A673 (cell line): ENCODE results near the gene STYX. TPM values are rescaled to one million over a fixed set of nuclear protein-coding genes. Genes with fewer than 3 reads are reported as not detected.

Experiments used
- BruUV-seq: library from RNA; stranded (reverse); fragments of 400-500 nt; replicated peaks from 2 replicates; lab custom pipeline; 2021; lab: Mats Ljungman, UMichigan
- CTCF ChIA-PET: fragments of 300-600 bp; sonication (Branson Sonifier 250); formaldehyde crosslinking; loops from one replicate; lab custom pipeline; 2022; ENCODE audit warnings: antibody characterized with exemption; lab: Charles Lee
- POLR2A ChIA-PET: fragments of 300-600 bp; sonication (Branson Sonifier 250); formaldehyde crosslinking; loops from one replicate; lab custom pipeline; 2022; ENCODE audit warnings: antibody characterized with exemption; ENCODE audit not compliant: low non-redundant PET; lab: Charles Lee
- DNase-seq: peaks from one replicate; pipeline ENCODE4 v3.0.0-alpha.2; 2015; ENCODE audit warnings: low spot score
- H3K27ac ChIP-seq: fragments of 200-600 bp; sonication (generic); 2 replicates; pipeline ENCODE4 v1.5.1; 2016; ENCODE audit warnings: mixed run types, low read depth, mild to moderate bottlenecking, mixed read lengths, antibody characterized with exemption, low read length; ENCODE audit not compliant: poor library complexity, severe bottlenecking
- H3K27me3 ChIP-seq: fragments of 200-600 bp; sonication (generic); replicated peaks from 2 replicates; pipeline ENCODE4 v1.6.1; 2017; ENCODE audit warnings: mixed run types, low read depth, mild to moderate bottlenecking, mixed read lengths, antibody characterized with exemption, low read length; ENCODE audit not compliant: insufficient read depth, poor library complexity
- H3K36me3 ChIP-seq: fragments of 200-600 bp; sonication (generic); 2 replicates; pipeline ENCODE4 v1.6.1; 2016; ENCODE audit warnings: mixed run types, mild to moderate bottlenecking, mixed read lengths, antibody characterized with exemption, low read length; ENCODE audit not compliant: insufficient read depth, poor library complexity, severe bottlenecking
- H3K4me1 ChIP-seq: fragments of 200-600 bp; sonication (generic); 2 replicates; pipeline ENCODE4 v1.6.1; 2017; ENCODE audit warnings: mixed run types, mild to moderate bottlenecking, mixed read lengths, antibody characterized with exemption, low read length; ENCODE audit not compliant: insufficient read depth, poor library complexity, severe bottlenecking
- H3K4me3 ChIP-seq: fragments of 200-600 bp; sonication (generic); 2 replicates; pipeline ENCODE4 v1.5.1; 2016; ENCODE audit warnings: low read depth, mixed run types, mild to moderate bottlenecking, mixed read lengths, low read length; ENCODE audit not compliant: poor library complexity, severe bottlenecking
- H3K9me3 ChIP-seq: fragments of 200-600 bp; sonication (generic); 2 replicates; pipeline ENCODE4 v1.6.1; 2016; ENCODE audit warnings: mixed run types, low read depth, mild to moderate bottlenecking, mixed read lengths, antibody characterized with exemption, low read length; ENCODE audit not compliant: poor library complexity, severe bottlenecking
- EZH2 ChIP-seq: fragments of 200-600 bp; sonication (generic); IDR thresholded peaks from 2 replicates; pipeline ENCODE4 v1.6.1; 2017; ENCODE audit warnings: borderline replicate concordance, low read depth, mild to moderate bottlenecking, mixed read lengths, antibody characterized with exemption, low read length; ENCODE audit not compliant: poor library complexity, severe bottlenecking
- intact Hi-C: fragments of 100-400 bp; cut with micrococcal nuclease; formaldehyde crosslinking; loops from one replicate; pipeline ENCODE4 v1.10.0; 2022; ENCODE audit not compliant: unreplicated experiment
- total RNA-seq: library from RNA; stranded (reverse); gene quantifications from 2 replicates; pipeline ENCODE4 v1.2.3, GENCODE V29; 2021
- TF ChIP-seq, protein P1 (sequence below): fragments of 300-800, 200-600 bp; sonication (generic); conservative IDR thresholded peaks from 2 replicates; pipeline ENCODE4 v1.5.1; 2017; ENCODE audit warnings: low read depth, mild to moderate bottlenecking, antibody characterized with exemption, low read length, moderate library complexity, mixed read lengths

STYX gene
- total RNA-seq, 1 experiment from 2014 or later = 9.4 TPM

DNA sequence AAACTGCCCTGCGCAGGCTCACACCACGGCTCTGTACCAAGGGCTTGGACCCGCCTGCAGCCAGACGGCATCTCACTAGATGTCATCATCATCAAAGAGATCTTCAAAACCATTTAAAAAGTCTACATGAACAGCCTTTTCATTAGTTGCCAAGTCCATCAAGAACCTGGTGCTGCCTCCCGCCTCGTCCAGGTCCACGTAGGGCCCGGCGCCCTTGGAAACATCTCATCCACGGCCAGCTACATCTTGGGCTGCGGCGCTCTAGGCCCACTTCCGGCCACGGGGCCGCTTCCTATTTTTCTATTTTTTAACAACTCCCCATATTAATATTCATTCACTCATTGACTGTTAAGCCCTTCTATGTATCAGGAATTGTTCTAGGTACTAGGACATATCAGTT, 68.9 kb downstream of the STYX start:
- Histone ChIP-seq H3K27ac (no peak overlapping the region), H3K9me3 (no peaks in the 10 kb centered on the region), H3K4me3 (no peak overlapping the region), H3K27me3 (no peaks in the 10 kb centered on the region), H3K36me3 (no peaks in the 10 kb centered on the region), H3K4me1 (no peaks in the 10 kb centered on the region)
- BruUV-seq = no TSS peak
- TF ChIP-seq EZH2 = no peak
- TF ChIP-seq, protein P1, sequence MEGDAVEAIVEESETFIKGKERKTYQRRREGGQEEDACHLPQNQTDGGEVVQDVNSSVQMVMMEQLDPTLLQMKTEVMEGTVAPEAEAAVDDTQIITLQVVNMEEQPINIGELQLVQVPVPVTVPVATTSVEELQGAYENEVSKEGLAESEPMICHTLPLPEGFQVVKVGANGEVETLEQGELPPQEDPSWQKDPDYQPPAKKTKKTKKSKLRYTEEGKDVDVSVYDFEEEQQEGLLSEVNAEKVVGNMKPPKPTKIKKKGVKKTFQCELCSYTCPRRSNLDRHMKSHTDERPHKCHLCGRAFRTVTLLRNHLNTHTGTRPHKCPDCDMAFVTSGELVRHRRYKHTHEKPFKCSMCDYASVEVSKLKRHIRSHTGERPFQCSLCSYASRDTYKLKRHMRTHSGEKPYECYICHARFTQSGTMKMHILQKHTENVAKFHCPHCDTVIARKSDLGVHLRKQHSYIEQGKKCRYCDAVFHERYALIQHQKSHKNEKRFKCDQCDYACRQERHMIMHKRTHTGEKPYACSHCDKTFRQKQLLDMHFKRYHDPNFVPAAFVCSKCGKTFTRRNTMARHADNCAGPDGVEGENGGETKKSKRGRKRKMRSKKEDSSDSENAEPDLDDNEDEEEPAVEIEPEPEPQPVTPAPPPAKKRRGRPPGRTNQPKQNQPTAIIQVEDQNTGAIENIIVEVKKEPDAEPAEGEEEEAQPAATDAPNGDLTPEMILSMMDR = no peak
- ChIA-PET CTCF (no interaction called here), POLR2A (no interaction called here)
- intact Hi-C loops = no loop called here
- DNase-seq = no peak

GRCh38 chr14:52801014-52801712, 71.2 kb downstream of the STYX start:
- no peaks in the 10 kb centered on the region for H3K4me1 ChIP-seq
- no peak overlapping the region for H3K4me3 ChIP-seq
- H3K27ac ChIP-seq = no peak overlapping the region
- intact Hi-C loops = no loop called here
- CTCF ChIA-PET = no interaction called here
- POLR2A ChIA-PET = no interaction called here
- TF ChIP-seq EZH2 = no peak
- TF ChIP-seq, protein P1 = no peak
- no peak for DNase-seq
- H3K36me3 ChIP-seq = no peaks in the 10 kb centered on the region
- no peaks in the 10 kb centered on the region for H3K27me3 ChIP-seq
- no peaks in the 10 kb centered on the region for H3K9me3 ChIP-seq
- BruUV-seq = no TSS peak

DNA sequence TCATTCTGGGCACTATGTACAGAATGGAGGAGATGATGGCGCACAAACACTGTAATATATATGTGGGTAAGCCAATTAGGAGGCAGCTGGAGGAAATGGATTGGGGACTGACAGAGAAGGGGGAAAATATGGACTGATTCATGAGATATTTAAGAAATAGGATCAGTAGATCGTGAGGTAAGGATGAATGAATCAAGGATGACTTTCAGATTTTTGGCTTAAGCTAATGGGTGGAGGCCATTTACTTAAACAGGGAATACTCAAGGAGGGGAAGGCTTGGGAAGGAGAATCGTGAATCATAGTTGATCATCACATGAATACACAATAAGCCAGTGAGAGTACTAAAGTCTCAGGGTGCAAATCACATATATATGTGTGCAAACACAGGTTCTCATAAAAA, 72.6 kb downstream of the STYX start:
- POLR2A ChIA-PET = no interaction called here

More for the DNA sequence above, 72.6 kb downstream of the STYX start:
- TF ChIP-seq, protein P1 = no peak
- no peak for TF ChIP-seq EZH2
- no peak for DNase-seq
- no peaks in the 10 kb centered on the region for H3K4me1 ChIP-seq
- no peaks in the 10 kb centered on the region for H3K36me3 ChIP-seq
- no peaks in the 10 kb centered on the region for H3K27me3 ChIP-seq
- intact Hi-C loops = no loop called here
- H3K4me3 ChIP-seq = no peak overlapping the region
- CTCF ChIA-PET = interaction anchor here (0.6 kb wide), 1 partner anchor 403 kb away, joined by 3 read pairs; no protein-coding TSS in a partner anchor
- no peaks in the 10 kb centered on the region for H3K9me3 ChIP-seq
- no TSS peak for BruUV-seq
- H3K27ac ChIP-seq = no peak overlapping the region
